HG02588 (cell line): Measurements from ENCODE around the gene PLEKHG1.

ENCODE experiments used
- ATAC-seq: cut with Tn5 transposase; IDR thresholded peaks from one replicate; pipeline ENCODE4 v1.9.1; 2021; ENCODE audit warnings: mild to moderate bottlenecking, moderate library complexity; ENCODE audit not compliant: unreplicated experiment

Gene PLEKHG1

GRCh38 chr6:150599199-150600009, at the start of gene PLEKHG1:
TSS of gene PLEKHG1 (plus strand) at chr6:150599885. CDS start at chr6:150733682, 133,797 bp downstream.
- peak; percentile 78 for ATAC-seq

GRCh38 chr6:150550244-150550643, 49.4 kb upstream of the PLEKHG1 start:
- no peak for ATAC-seq

- no peak for ATAC-seq
Observed at GRCh38 chr6:150557043-150557599, 42.6 kb upstream of the PLEKHG1 start.

- no peak for ATAC-seq
Observed at GRCh38 chr6:150560004-150560883, 39.4 kb upstream of the PLEKHG1 start.

- ATAC-seq, result no peak
Observed at GRCh38 chr6:150560884-150561219, 38.8 kb upstream of the PLEKHG1 start.

GRCh38 chr6:150565945-150566344, 33.7 kb upstream of the PLEKHG1 start:
- no peak for ATAC-seq

GRCh38 chr6:150566486-150566885, 33.2 kb upstream of the PLEKHG1 start:
- ATAC-seq, result no peak

- no peak for ATAC-seq
Observed at GRCh38 chr6:150567380-150567779, 32.3 kb upstream of the PLEKHG1 start.

GRCh38 chr6:150567823-150568383, 31.8 kb upstream of the PLEKHG1 start:
- ATAC-seq, result no peak

GRCh38 chr6:150568560-150568959, 31.1 kb upstream of the PLEKHG1 start:
- ATAC-seq, result no peak

GRCh38 chr6:150569161-150569560, 30.5 kb upstream of the PLEKHG1 start:
- ATAC-seq, result no peak

GRCh38 chr6:150573041-150573681, 26.5 kb upstream of the PLEKHG1 start:
- no peak for ATAC-seq

- no peak for ATAC-seq
Observed at GRCh38 chr6:150575836-150576235, 23.8 kb upstream of the PLEKHG1 start.

GRCh38 chr6:150576651-150577226, 22.9 kb upstream of the PLEKHG1 start:
- ATAC-seq, result no peak

GRCh38 chr6:150579611-150580010, 20.1 kb upstream of the PLEKHG1 start:
- no peak for ATAC-seq

GRCh38 chr6:150580489-150580888, 19.2 kb upstream of the PLEKHG1 start:
- no peak for ATAC-seq

GRCh38 chr6:150584065-150584464, 15.6 kb upstream of the PLEKHG1 start:
- ATAC-seq, result no peak

GRCh38 chr6:150584596-150584995, 15.1 kb upstream of the PLEKHG1 start:
- ATAC-seq, result no peak

GRCh38 chr6:150586850-150587359, 12.8 kb upstream of the PLEKHG1 start:
- no peak for ATAC-seq

GRCh38 chr6:150587637-150588036, 12.0 kb upstream of the PLEKHG1 start:
- no peak for ATAC-seq
